ENCODE measurements around the gene AASS. TPM values are rescaled to one million over a fixed set of nuclear protein-coding genes. Genes with fewer than 3 reads are reported as not detected.

The AASS gene
- total RNA-seq, 1 donor = 26.4 TPM

DNA sequence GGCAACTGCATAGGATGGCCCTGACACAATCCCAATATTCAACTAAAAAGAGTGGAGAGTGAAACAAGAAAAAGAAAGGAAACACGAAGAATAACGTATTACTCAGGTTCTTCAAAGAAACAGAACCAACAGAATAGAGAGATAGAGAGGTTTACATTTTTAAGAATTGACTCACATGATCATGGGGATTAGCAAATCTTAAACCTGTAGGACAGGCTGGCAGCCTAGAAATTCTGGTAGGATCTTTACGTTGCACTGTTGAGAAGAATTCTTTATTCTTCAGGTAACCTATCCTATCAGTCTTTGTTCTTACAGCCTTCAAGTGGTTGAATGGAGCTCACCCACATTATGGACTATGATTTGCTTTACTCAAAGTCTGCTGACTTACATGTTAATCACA, 103.9 kb downstream of the AASS start:
- H3K9me3 ChIP-seq (ENCODE audit: low read depth, low read length) = no peaks in the 10 kb centered on the region
- H3K27ac ChIP-seq (ENCODE audit: low read depth, low read length) = no peak overlapping the region
- H4K20me1 ChIP-seq (ENCODE audit: insufficient read depth, low read length) = no peaks in the 10 kb centered on the region
- no peak for DNase-seq (ENCODE audit: insufficient read length, low spot score, missing footprints)
- H3K27me3 ChIP-seq (ENCODE audit: insufficient read depth, low read length) = no peaks in the 10 kb centered on the region
- H3K4me3 ChIP-seq (ENCODE audit: insufficient read depth, low read length) = no peak overlapping the region
- no peaks in the 10 kb centered on the region for H3K36me3 ChIP-seq (ENCODE audit: insufficient read depth, low read length)
- H3K79me2 ChIP-seq (ENCODE audit: insufficient read depth, low read length) = no peaks in the 10 kb centered on the region
- H2AFZ ChIP-seq (ENCODE audit: low read length) = no peak overlapping the region
- no peaks in the 10 kb centered on the region for H3K4me1 ChIP-seq (ENCODE audit: insufficient read depth, low read length)
- TF ChIP-seq, protein P1, sequence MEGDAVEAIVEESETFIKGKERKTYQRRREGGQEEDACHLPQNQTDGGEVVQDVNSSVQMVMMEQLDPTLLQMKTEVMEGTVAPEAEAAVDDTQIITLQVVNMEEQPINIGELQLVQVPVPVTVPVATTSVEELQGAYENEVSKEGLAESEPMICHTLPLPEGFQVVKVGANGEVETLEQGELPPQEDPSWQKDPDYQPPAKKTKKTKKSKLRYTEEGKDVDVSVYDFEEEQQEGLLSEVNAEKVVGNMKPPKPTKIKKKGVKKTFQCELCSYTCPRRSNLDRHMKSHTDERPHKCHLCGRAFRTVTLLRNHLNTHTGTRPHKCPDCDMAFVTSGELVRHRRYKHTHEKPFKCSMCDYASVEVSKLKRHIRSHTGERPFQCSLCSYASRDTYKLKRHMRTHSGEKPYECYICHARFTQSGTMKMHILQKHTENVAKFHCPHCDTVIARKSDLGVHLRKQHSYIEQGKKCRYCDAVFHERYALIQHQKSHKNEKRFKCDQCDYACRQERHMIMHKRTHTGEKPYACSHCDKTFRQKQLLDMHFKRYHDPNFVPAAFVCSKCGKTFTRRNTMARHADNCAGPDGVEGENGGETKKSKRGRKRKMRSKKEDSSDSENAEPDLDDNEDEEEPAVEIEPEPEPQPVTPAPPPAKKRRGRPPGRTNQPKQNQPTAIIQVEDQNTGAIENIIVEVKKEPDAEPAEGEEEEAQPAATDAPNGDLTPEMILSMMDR (IDR thresholded peaks at IDR 0.05; ENCODE audit: extremely low read depth, low read depth, low read length) = no peak
- no peak overlapping the region for H3K4me2 ChIP-seq (ENCODE audit: insufficient read depth, low read length)

DNA sequence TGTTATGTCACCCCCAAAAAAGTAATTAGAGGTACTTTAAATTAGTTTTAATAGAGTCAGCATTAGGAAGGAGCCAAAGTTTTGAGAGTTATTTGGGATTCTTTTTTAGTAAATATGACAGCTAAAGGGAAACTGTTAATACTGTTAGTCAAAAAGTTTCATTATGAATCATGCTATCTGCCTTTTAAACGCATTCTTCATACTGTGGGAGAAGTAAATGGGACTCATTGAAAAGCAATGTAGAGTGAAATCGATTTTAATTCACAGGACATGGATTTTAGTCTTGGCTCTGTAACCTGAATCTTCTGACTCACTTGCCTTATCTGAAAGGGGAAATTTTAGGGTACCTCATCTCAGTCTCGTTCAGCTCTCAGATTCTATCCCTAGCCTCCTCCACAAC, 105.1 kb downstream of the AASS start:
- Histone ChIP-seq H3K36me3 (ENCODE audit: insufficient read depth, low read length) (no peaks in the 10 kb centered on the region), H4K20me1 (ENCODE audit: insufficient read depth, low read length) (no peaks in the 10 kb centered on the region), H3K27ac (ENCODE audit: low read depth, low read length) (no peak overlapping the region), H3K9me3 (ENCODE audit: low read depth, low read length) (no peaks in the 10 kb centered on the region), H3K79me2 (ENCODE audit: insufficient read depth, low read length) (no peaks in the 10 kb centered on the region), H3K4me2 (ENCODE audit: insufficient read depth, low read length) (no peak overlapping the region), H3K27me3 (ENCODE audit: insufficient read depth, low read length) (no peaks in the 10 kb centered on the region), H2AFZ (ENCODE audit: low read length) (no peak overlapping the region), H3K4me3 (ENCODE audit: insufficient read depth, low read length) (no peak overlapping the region), H3K4me1 (ENCODE audit: insufficient read depth, low read length) (no peaks in the 10 kb centered on the region)
- DNase-seq (ENCODE audit: insufficient read length, low spot score, missing footprints) = no peak
- TF ChIP-seq, protein P1 (IDR thresholded peaks at IDR 0.05; ENCODE audit: extremely low read depth, low read depth, low read length) = no peak

GRCh38 chr7:122038134-122038533, 105.9 kb downstream of the AASS start:
- H3K36me3 ChIP-seq (ENCODE audit: insufficient read depth, low read length) = no peaks in the 10 kb centered on the region
- H3K9me3 ChIP-seq (ENCODE audit: low read depth, low read length) = no peaks in the 10 kb centered on the region

DNA sequence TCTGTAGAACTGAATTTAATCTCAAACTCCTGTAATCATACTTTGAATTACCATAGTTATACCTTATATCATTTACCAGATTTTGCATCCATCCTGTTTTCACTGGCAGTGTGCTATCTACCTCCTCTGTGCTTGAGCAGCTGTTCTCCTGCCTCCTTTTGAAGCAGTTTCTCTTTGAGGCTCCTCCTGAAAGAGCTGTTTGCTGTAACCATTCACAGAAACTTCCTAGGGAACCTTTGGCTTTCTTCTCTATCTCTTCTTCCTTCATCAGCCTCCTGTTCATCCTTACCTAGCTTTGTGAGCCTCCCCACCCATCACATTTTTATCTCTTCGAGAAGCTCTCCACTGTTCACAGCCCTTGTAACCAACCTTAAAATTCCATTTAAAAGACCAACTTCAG, 108.2 kb downstream of the AASS start:
- H3K4me1 ChIP-seq (ENCODE audit: insufficient read depth, low read length) = no peaks in the 10 kb centered on the region
- no peaks in the 10 kb centered on the region for H3K27me3 ChIP-seq (ENCODE audit: insufficient read depth, low read length)
- no peaks in the 10 kb centered on the region for H3K9me3 ChIP-seq (ENCODE audit: low read depth, low read length)
- no peak overlapping the region for H3K4me3 ChIP-seq (ENCODE audit: insufficient read depth, low read length)
- H3K4me2 ChIP-seq (ENCODE audit: insufficient read depth, low read length) = no peak overlapping the region
- no peak overlapping the region for H3K27ac ChIP-seq (ENCODE audit: low read depth, low read length)
- H2AFZ ChIP-seq (ENCODE audit: low read length) = no peak overlapping the region
- H4K20me1 ChIP-seq (ENCODE audit: insufficient read depth, low read length) = no peaks in the 10 kb centered on the region
- TF ChIP-seq, protein P1 (IDR thresholded peaks at IDR 0.05; ENCODE audit: extremely low read depth, low read depth, low read length) = no peak
- no peaks in the 10 kb centered on the region for H3K79me2 ChIP-seq (ENCODE audit: insufficient read depth, low read length)
- no peaks in the 10 kb centered on the region for H3K36me3 ChIP-seq (ENCODE audit: insufficient read depth, low read length)
- no peak for DNase-seq (ENCODE audit: insufficient read length, low spot score, missing footprints)

More at GRCh38 chr7:122038134-122038533, 105.9 kb downstream of the AASS start:
- Histone ChIP-seq H3K27me3 (ENCODE audit: insufficient read depth, low read length) (no peaks in the 10 kb centered on the region), H3K4me3 (ENCODE audit: insufficient read depth, low read length) (no peak overlapping the region), H2AFZ (ENCODE audit: low read length) (no peak overlapping the region), H3K27ac (ENCODE audit: low read depth, low read length) (no peak overlapping the region), H3K79me2 (ENCODE audit: insufficient read depth, low read length) (no peaks in the 10 kb centered on the region), H4K20me1 (ENCODE audit: insufficient read depth, low read length) (no peaks in the 10 kb centered on the region), H3K4me2 (ENCODE audit: insufficient read depth, low read length) (no peak overlapping the region), H3K4me1 (ENCODE audit: insufficient read depth, low read length) (no peaks in the 10 kb centered on the region)
- DNase-seq (ENCODE audit: insufficient read length, low spot score, missing footprints) = no peak
- TF ChIP-seq, protein P1 (IDR thresholded peaks at IDR 0.05; ENCODE audit: extremely low read depth, low read depth, low read length) = no peak

Measured in osteoblast (primary cell).